ENCODE results near the gene ULK3. TPM values are rescaled to one million over a fixed set of nuclear protein-coding genes. Genes with fewer than 3 reads are reported as not detected.

ULK3 gene
- polyA plus RNA-seq, 3 donors: 33.2 to 34.3 (median 33.6) TPM

GRCh38 chr15:74869726-74870407 is 26.9 kb upstream of the ULK3 start:
- DNase-seq: no peak

- DNase-seq: no peak
These were observed 26.4 kb upstream of the ULK3 start for GRCh38 chr15:74869372-74869725.

- DNase-seq: no peak
These were observed 25.1 kb upstream of the ULK3 start for GRCh38 chr15:74868059-74868458.

GRCh38 chr15:74867466-74868038 is 24.6 kb upstream of the ULK3 start:
- no peak for DNase-seq

GRCh38 chr15:74866090-74866489 is 23.1 kb upstream of the ULK3 start:
- DNase-seq: no peak

- DNase-seq: no peak
These were observed 22.4 kb upstream of the ULK3 start for GRCh38 chr15:74865316-74865715.

GRCh38 chr15:74864296-74864695 is 21.3 kb upstream of the ULK3 start:
- no peak for DNase-seq

GRCh38 chr15:74863239-74864056 is 20.5 kb upstream of the ULK3 start:
- DNase-seq: no peak

- no peak for DNase-seq
These were observed 15.4 kb upstream of the ULK3 start for GRCh38 chr15:74858369-74858740.

GRCh38 chr15:74857671-74858368 is 14.9 kb upstream of the ULK3 start:
- no peak for DNase-seq

GRCh38 chr15:74857082-74857655 is 14.2 kb upstream of the ULK3 start:
- no peak for DNase-seq

- DNase-seq: no peak
These were observed 13.6 kb upstream of the ULK3 start for GRCh38 chr15:74856537-74856936.

- DNase-seq: no peak
These were observed 12.9 kb upstream of the ULK3 start for GRCh38 chr15:74855857-74856256.

GRCh38 chr15:74854453-74855022 is 11.6 kb upstream of the ULK3 start:
- DNase-seq: no peak

- no peak for DNase-seq
These were observed 9.0 kb upstream of the ULK3 start for GRCh38 chr15:74851960-74852359.

- no peak for DNase-seq
These were observed 7.4 kb upstream of the ULK3 start for GRCh38 chr15:74850393-74850792.

GRCh38 chr15:74847432-74847831 is 4.5 kb upstream of the ULK3 start:
- no peak for DNase-seq

GRCh38 chr15:74845581-74845980 is 2.6 kb upstream of the ULK3 start:
- DNase-seq: no peak

GRCh38 chr15:74845208-74845568 is 2.2 kb upstream of the ULK3 start:
- no peak for DNase-seq

- DNase-seq: no peak
These were observed 1.6 kb upstream of the ULK3 start for GRCh38 chr15:74844319-74845207.

GRCh38 chr15:74843891-74844299 is 939 bp upstream of the ULK3 start:
- no peak for DNase-seq
